ENCODE data around the gene STARD9. TPM values are rescaled to one million over a fixed set of nuclear protein-coding genes. Genes with fewer than 3 reads are reported as not detected.
"Not testable (repeated sequence)": the region's sequence is repeated elsewhere in the genome, so short reads cannot be mapped to it uniquely, and the experiment has no call there.

STARD9 gene
- total RNA-seq, 1 donor from 2014 or later, result 9.8 TPM

GRCh38 chr15:42627485-42627884 lies 52.1 kb downstream of the STARD9 start:
- DNase-seq (ENCODE audit: low spot score), result no peak

- no peak for DNase-seq (ENCODE audit: low spot score)
These were observed 53.4 kb downstream of the STARD9 start for GRCh38 chr15:42628761-42629160.

GRCh38 chr15:42632105-42632675 lies 56.8 kb downstream of the STARD9 start:
- DNase-seq (ENCODE audit: low spot score), result no peak

- DNase-seq (ENCODE audit: low spot score), result no peak
These were observed 64.7 kb downstream of the STARD9 start for GRCh38 chr15:42640109-42640508.

- peak; percentile 68 for DNase-seq (ENCODE audit: low spot score)
These were observed 75.0 kb downstream of the STARD9 start for GRCh38 chr15:42650208-42651066.

- DNase-seq (ENCODE audit: low spot score), result no peak
These were observed 90.4 kb downstream of the STARD9 start for GRCh38 chr15:42665827-42666226.

- DNase-seq (ENCODE audit: low spot score), result no peak
These were observed 92.4 kb downstream of the STARD9 start for GRCh38 chr15:42667855-42668254.

- no peak for DNase-seq (ENCODE audit: low spot score)
These were observed 95.0 kb downstream of the STARD9 start for GRCh38 chr15:42670451-42670850.

GRCh38 chr15:42672444-42672843 lies 97.0 kb downstream of the STARD9 start:
- DNase-seq (ENCODE audit: low spot score), result no peak

GRCh38 chr15:42674472-42674871 lies 99.1 kb downstream of the STARD9 start:
- no peak for DNase-seq (ENCODE audit: low spot score)

- no peak for DNase-seq (ENCODE audit: low spot score)
These were observed 99.6 kb downstream of the STARD9 start for GRCh38 chr15:42675021-42675420.

GRCh38 chr15:42679285-42680141 lies 104.1 kb downstream of the STARD9 start:
- DNase-seq (ENCODE audit: low spot score), result no peak

GRCh38 chr15:42680142-42680482 lies 104.7 kb downstream of the STARD9 start:
- not testable (repeated sequence) for DNase-seq (ENCODE audit: low spot score)

GRCh38 chr15:42681119-42681518 lies 105.7 kb downstream of the STARD9 start:
- no peak for DNase-seq (ENCODE audit: low spot score)

GRCh38 chr15:42686281-42686680 lies 110.9 kb downstream of the STARD9 start:
- DNase-seq (ENCODE audit: low spot score), result no peak

- no peak for DNase-seq (ENCODE audit: low spot score)
These were observed 112.3 kb downstream of the STARD9 start for GRCh38 chr15:42687740-42688139.

- DNase-seq (ENCODE audit: low spot score), result no peak
These were observed 112.9 kb downstream of the STARD9 start for GRCh38 chr15:42688301-42688700.

- no peak for DNase-seq (ENCODE audit: low spot score)
These were observed 115.9 kb downstream of the STARD9 start for GRCh38 chr15:42691308-42691707.

GRCh38 chr15:42691770-42692169 lies 116.4 kb downstream of the STARD9 start:
- DNase-seq (ENCODE audit: low spot score), result no peak

GRCh38 chr15:42692536-42692935 lies 117.1 kb downstream of the STARD9 start:
- no peak for DNase-seq (ENCODE audit: low spot score)

- no peak for DNase-seq (ENCODE audit: low spot score)
These were observed 117.6 kb downstream of the STARD9 start for GRCh38 chr15:42692997-42693396.

GRCh38 chr15:42693496-42693895 lies 118.1 kb downstream of the STARD9 start:
- no peak for DNase-seq (ENCODE audit: low spot score)

GRCh38 chr15:42693942-42694341 lies 118.5 kb downstream of the STARD9 start:
- no peak for DNase-seq (ENCODE audit: low spot score)
